ENCODE results near the gene RSPRY1. TPM values are rescaled to one million over a fixed set of nuclear protein-coding genes. Genes with fewer than 3 reads are reported as not detected.

RSPRY1 gene
- polyA plus RNA-seq, 1 experiment, result 63.8 TPM

- Histone ChIP-seq H3K4me3 (ENCODE audit: low read depth, low read length) (no peak overlapping the region), H3K27me3 (ENCODE audit: control insufficient read depth, insufficient read depth, low read length) (no peaks in the 10 kb centered on the region), H3K9me3 (ENCODE audit: control insufficient read depth, insufficient read depth, low read length) (no peaks in the 10 kb centered on the region), H3K27ac (ENCODE audit: low read depth, low read length) (no peak overlapping the region)
- no peak for DNase-seq (ENCODE audit: low read depth, low spot score)
- ChIA-PET CTCF (interaction anchor here (1.0 to 3.7 kb wide), 2 partner anchors 60 to 69 kb away, joined by 4 to 15 read pairs; partner anchors contain the start of gene CPNE2), POLR2A (interaction anchor here (1.2 kb wide), 1 partner anchor 61 kb away, joined by 3 read pairs; no protein-coding TSS in a partner anchor)
- TF ChIP-seq CTCF (IDR thresholded peaks at IDR 0.05; ENCODE audit: low read depth, low read length), result no peak
These were observed 33.7 kb upstream of the RSPRY1 start for GRCh38 chr16:57152096-57153093.

- TF ChIP-seq CTCF (IDR thresholded peaks at IDR 0.05; ENCODE audit: low read depth, low read length), result no peak
- DNase-seq (ENCODE audit: low read depth, low spot score), result no peak
- ChIA-PET POLR2A (no interaction called here), CTCF (interaction anchor here (3.7 kb wide), 1 partner anchor 61 kb away, joined by 15 read pairs; the partner anchor contains the start of gene CPNE2)
- no peaks in the 10 kb centered on the region for H3K27me3 ChIP-seq (ENCODE audit: control insufficient read depth, insufficient read depth, low read length)
- no peak overlapping the region for H3K27ac ChIP-seq (ENCODE audit: low read depth, low read length)
- no peak overlapping the region for H3K4me3 ChIP-seq (ENCODE audit: low read depth, low read length)
- H3K9me3 ChIP-seq (ENCODE audit: control insufficient read depth, insufficient read depth, low read length), result no peaks in the 10 kb centered on the region
These were observed 32.3 kb upstream of the RSPRY1 start for GRCh38 chr16:57153841-57154240.

- no peak for DNase-seq (ENCODE audit: low read depth, low spot score)
- Histone ChIP-seq H3K4me3 (ENCODE audit: low read depth, low read length) (no peak overlapping the region), H3K27ac (ENCODE audit: low read depth, low read length) (no peak overlapping the region), H3K9me3 (ENCODE audit: control insufficient read depth, insufficient read depth, low read length) (no peaks in the 10 kb centered on the region), H3K27me3 (ENCODE audit: control insufficient read depth, insufficient read depth, low read length) (no peaks in the 10 kb centered on the region)
- POLR2A ChIA-PET, result no interaction called here
- CTCF ChIA-PET, result interaction anchor here (1.4 kb wide), 1 partner anchor 12 kb away, joined by 4 read pairs; no protein-coding TSS in a partner anchor
- no peak for TF ChIP-seq CTCF (IDR thresholded peaks at IDR 0.05; ENCODE audit: low read depth, low read length)
These were observed 30.3 kb upstream of the RSPRY1 start for GRCh38 chr16:57155702-57156350.

- H3K27me3 ChIP-seq (ENCODE audit: control insufficient read depth, insufficient read depth, low read length), result no peaks in the 10 kb centered on the region
- H3K27ac ChIP-seq (ENCODE audit: low read depth, low read length), result no peak overlapping the region
- TF ChIP-seq CTCF (IDR thresholded peaks at IDR 0.05; ENCODE audit: low read depth, low read length), result no peak
- H3K9me3 ChIP-seq (ENCODE audit: control insufficient read depth, insufficient read depth, low read length), result no peaks in the 10 kb centered on the region
- DNase-seq (ENCODE audit: low read depth, low spot score), result no peak
- ChIA-PET POLR2A (no interaction called here), CTCF (no interaction called here)
- no peak overlapping the region for H3K4me3 ChIP-seq (ENCODE audit: low read depth, low read length)
These were observed 29.8 kb upstream of the RSPRY1 start for GRCh38 chr16:57156351-57156703.

GRCh38 chr16:57157533-57157932, 28.6 kb upstream of the RSPRY1 start:
- no peak for TF ChIP-seq CTCF (IDR thresholded peaks at IDR 0.05; ENCODE audit: low read depth, low read length)
- Histone ChIP-seq H3K27ac (ENCODE audit: low read depth, low read length) (no peak overlapping the region), H3K4me3 (ENCODE audit: low read depth, low read length) (no peak overlapping the region), H3K27me3 (ENCODE audit: control insufficient read depth, insufficient read depth, low read length) (no peaks in the 10 kb centered on the region), H3K9me3 (ENCODE audit: control insufficient read depth, insufficient read depth, low read length) (no peaks in the 10 kb centered on the region)
- CTCF ChIA-PET, result no interaction called here
- DNase-seq (ENCODE audit: low read depth, low spot score), result no peak
- POLR2A ChIA-PET, result no interaction called here
